Hematopoietic multipotent progenitor cell treated with erythropoietin and hydrocortisone succinate and interleukin-3 and kit ligand, for 4 days (in vitro differentiated cells): ENCODE data around the gene TRIM67.

Experiments used
- DNase-seq: peaks from one replicate; pipeline ENCODE4 v3.0.0-alpha.2; 2015

TRIM67 gene

GRCh38 chr1:231236938-231237337, 75.1 kb downstream of the TRIM67 start:
- no peak for DNase-seq

GRCh38 chr1:231238298-231238697, 76.4 kb downstream of the TRIM67 start:
- DNase-seq: no peak

GRCh38 chr1:231240531-231240882, 78.6 kb downstream of the TRIM67 start:
- DNase-seq: peak; percentile 29

GRCh38 chr1:231240883-231241735, 79.3 kb downstream of the TRIM67 start, which contains the start of gene GNPAT:
TSS of gene GNPAT (plus strand) at chr1:231241212. CDS start at chr1:231241379, 167 bp downstream.
- DNase-seq: peak; percentile 95

GRCh38 chr1:231241750-231242149, 79.9 kb downstream of the TRIM67 start:
- peak; percentile 74 for DNase-seq

- peak; percentile 54 for DNase-seq
Observed at GRCh38 chr1:231242516-231243198, 80.8 kb downstream of the TRIM67 start.

GRCh38 chr1:231248778-231249177, 86.9 kb downstream of the TRIM67 start:
- no peak for DNase-seq

GRCh38 chr1:231252336-231252735, 90.5 kb downstream of the TRIM67 start:
- DNase-seq: no peak

GRCh38 chr1:231260351-231260750, 98.5 kb downstream of the TRIM67 start:
- no peak for DNase-seq

GRCh38 chr1:231264642-231265041, 102.8 kb downstream of the TRIM67 start:
- no peak for DNase-seq

GRCh38 chr1:231265379-231265778, 103.5 kb downstream of the TRIM67 start:
- no peak for DNase-seq

- DNase-seq: no peak
Observed at GRCh38 chr1:231266811-231267322, 105.0 kb downstream of the TRIM67 start.
